ENCODE measurements around the gene GRIN2D. TPM values are rescaled to one million over a fixed set of nuclear protein-coding genes. Genes with fewer than 3 reads are reported as not detected.

Gene GRIN2D
- total RNA-seq, result 1.5 and 2.5 TPM in 2 replicates

GRCh38 chr19:48393559-48394330 lies at the start of gene GRIN2D:
Gene GRIN2D (plus strand): TSS chr19:48393668. CDS start chr19:48398393, 4,725 bp downstream.

DNA sequence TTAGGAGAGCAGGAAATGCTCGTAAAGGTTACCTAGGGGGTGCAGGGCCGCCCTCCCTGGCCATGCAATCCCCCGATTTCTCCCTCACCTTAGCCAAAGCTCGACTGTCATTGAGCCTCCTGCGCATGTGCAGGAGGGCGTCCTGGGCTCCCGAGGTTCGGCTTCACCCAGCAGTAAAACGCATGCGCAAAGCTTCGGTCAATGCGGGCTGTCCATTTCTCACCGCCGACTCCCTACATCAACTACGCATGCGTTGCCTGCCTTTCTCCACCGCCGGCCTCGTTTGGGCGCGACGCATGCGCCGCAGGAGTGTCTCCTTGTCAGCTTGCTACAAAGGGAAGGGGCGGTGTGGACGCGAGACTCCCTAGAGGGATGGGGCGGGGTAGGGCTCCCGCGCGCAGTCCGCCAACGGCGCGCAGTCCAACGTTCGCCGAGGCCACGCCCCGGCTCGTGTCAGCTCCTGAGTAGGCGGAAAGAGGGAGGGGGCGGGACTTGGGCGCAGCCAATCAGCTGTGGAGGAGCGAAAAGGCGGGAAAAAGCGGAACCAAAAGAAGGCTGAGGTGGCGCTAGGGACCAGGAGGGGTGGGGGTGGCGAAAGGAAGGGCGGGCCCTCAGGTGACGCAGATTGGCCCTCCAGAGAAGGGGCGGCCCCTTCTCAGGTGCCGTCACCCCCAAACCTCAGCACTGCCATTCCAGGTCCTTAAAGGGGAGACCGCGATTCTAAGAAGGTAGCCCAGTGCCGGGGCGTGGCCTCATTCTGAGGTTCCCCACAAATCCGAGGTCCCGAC lies 29.5 kb upstream of the GRIN2D start, which contains the start of the genes SYNGR4 and TMEM143:
TSS of gene SYNGR4 (plus strand) at position 558 of the 788 bp plus-strand sequence. CDS start 1,476 bp downstream, outside the sequence.
TSS of gene TMEM143 (minus strand) at position 131 of the 788 bp plus-strand sequence. CDS start at position 111, 20 bp downstream.

DNA sequence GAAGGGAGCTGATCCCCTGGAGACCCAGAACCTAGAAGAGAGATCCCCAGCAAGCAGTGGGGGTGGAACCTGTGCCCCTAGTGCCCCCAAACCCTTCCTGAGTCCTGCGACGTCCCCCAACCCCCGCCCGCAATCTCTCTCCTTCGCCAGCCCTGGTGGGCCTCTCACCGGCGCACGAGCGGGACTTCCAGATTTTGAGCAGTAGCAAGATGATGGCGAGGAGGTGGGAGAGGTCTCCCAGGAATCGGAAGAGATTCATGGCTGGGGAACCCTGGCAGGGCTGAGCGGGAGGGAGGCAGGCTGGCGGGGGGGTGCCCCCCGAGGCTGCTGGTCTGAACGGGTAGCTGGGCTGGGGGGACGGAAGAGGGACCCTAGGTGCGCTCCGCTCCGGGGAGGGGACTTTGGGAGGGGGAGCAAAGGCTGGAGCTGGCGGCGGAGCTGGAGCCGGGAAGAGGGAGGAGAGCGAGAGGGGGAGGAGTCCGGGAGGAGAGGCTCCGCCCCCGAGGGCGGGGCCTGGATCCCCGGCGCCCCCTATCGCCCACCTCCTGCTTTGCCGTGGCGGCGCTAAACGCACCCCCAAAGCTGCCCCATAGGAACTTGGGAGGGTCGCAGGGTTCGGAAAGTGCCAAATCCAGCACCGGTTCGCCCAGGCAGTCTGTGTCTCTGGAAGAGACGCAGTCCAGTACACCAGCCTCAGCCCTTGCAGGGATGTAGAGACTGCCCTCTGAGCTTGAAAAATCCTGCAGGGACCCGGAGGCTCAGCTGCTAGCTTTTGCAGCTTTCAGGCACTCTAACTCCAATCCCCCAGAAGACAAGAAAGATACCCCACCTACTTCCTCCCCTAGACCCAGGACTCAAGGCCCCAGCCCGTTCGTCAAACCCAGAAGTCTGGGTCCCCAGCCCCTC lies 2.1 kb upstream of the GRIN2D start, which contains the start of gene KDELR1:
TSS of gene KDELR1 (minus strand) at position 452 of the 906 bp plus-strand sequence. CDS start at position 259, 193 bp downstream.

Other genes with a start within 250 kb of the GRIN2D start
- 5.3 and 18.5 TPM in 2 replicates for gene LIG1, start 223.3 kb upstream of the GRIN2D start, total RNA-seq
- gene ZSWIM9, start 223.0 kb upstream of the GRIN2D start, total RNA-seq, result 2.7 and 3.3 TPM in 2 replicates
- gene CARD8, start 137.8 kb upstream of the GRIN2D start, total RNA-seq, result 11.6 and 14.7 TPM in 2 replicates
- 0.32 and 0.59 TPM in 2 replicates for gene ZNF114, start 123.6 kb upstream of the GRIN2D start, total RNA-seq
- 32.1 and 62.7 TPM in 2 replicates for gene EMP3, start 68.1 kb upstream of the GRIN2D start, total RNA-seq
- 2.1 and 5.6 TPM in 2 replicates for gene TMEM143, start 29.7 kb upstream of the GRIN2D start, total RNA-seq
- not detected in 2 replicates for gene SYNGR4, start 29.3 kb upstream of the GRIN2D start, total RNA-seq
- 76.6 and 96.8 TPM in 2 replicates for gene KDELR1, start 2.1 kb upstream of the GRIN2D start, total RNA-seq
- 26.1 and 50.7 TPM in 2 replicates for gene GRWD1, start 52.3 kb downstream of the GRIN2D start, total RNA-seq
- gene KCNJ14, start 61.9 kb downstream of the GRIN2D start, total RNA-seq, result 0.59 and 1.5 TPM in 2 replicates
- gene CYTH2, start 75.7 kb downstream of the GRIN2D start, total RNA-seq, result 33.5 and 37.4 TPM in 2 replicates
- gene LMTK3, start 118.2 kb downstream of the GRIN2D start, total RNA-seq, result 1.7 and 2.1 TPM in 2 replicates
- not detected in 2 replicates for gene SULT2B1, start 158.5 kb downstream of the GRIN2D start, total RNA-seq
- gene SPACA4, start 213.1 kb downstream of the GRIN2D start, total RNA-seq, result not detected in 2 replicates
- 0.30 and 0.88 TPM in 2 replicates for gene FAM83E, start 221.4 kb downstream of the GRIN2D start, total RNA-seq
- gene RPL18, start 225.5 kb downstream of the GRIN2D start, total RNA-seq, result 1,037 and 1,647 TPM in 2 replicates
- 8.2 and 8.6 TPM in 2 replicates for gene SPHK2, start 225.8 kb downstream of the GRIN2D start, total RNA-seq
- gene DBP, start 243.7 kb downstream of the GRIN2D start, total RNA-seq, result 1.2 and 3.3 TPM in 2 replicates